Natural killer cell (primary cell): ENCODE results near the gene FBXO42. TPM values are rescaled to one million over a fixed set of nuclear protein-coding genes. Genes with fewer than 3 reads are reported as not detected.

Experiments
- ATAC-seq, 3 donors: fragments of 150-1000 bp in 2 of 3; fragments of 200-7000 bp in 1 of 3; cut with Tn5 transposase; 1 replicate in 1 of 3; 2 replicates in 2 of 3; pipeline ENCODE4 v1.10.0; 2021; ENCODE audit warnings: mild to moderate bottlenecking in 2 of 3, moderate library complexity in 2 of 3
- DNase-seq, 2 donors: peaks; one replicate each; pipeline versions ENCODE4 v3.0.0 to v3.0.0-alpha.2; 2013 to 2021; ENCODE audit warnings: mixed read lengths in 1 of 2
- H3K27ac ChIP-seq: one replicate; pipeline ENCODE4 v1.5.1; 2013; ENCODE audit warnings: mild to moderate bottlenecking, low read length
- H3K27me3 ChIP-seq: one replicate; pipeline ENCODE4 v1.6.1; 2013; ENCODE audit warnings: low read length; ENCODE audit not compliant: control insufficient read depth, insufficient read depth
- H3K36me3 ChIP-seq: one replicate; pipeline ENCODE4 v1.6.1; 2013; ENCODE audit warnings: low read length; ENCODE audit not compliant: control insufficient read depth, insufficient read depth
- H3K4me1 ChIP-seq: one replicate; pipeline ENCODE4 v1.6.1; 2013; ENCODE audit warnings: low read length; ENCODE audit not compliant: control insufficient read depth, insufficient read depth
- H3K4me3 ChIP-seq: one replicate; pipeline ENCODE4 v1.5.1; 2013; ENCODE audit warnings: low read length
- H3K9me3 ChIP-seq: one replicate; pipeline ENCODE4 v1.6.1; 2013; ENCODE audit warnings: low read length; ENCODE audit not compliant: control insufficient read depth, insufficient read depth
- H3K27ac Mint-ChIP-seq, 2 donors: one replicate each; pipeline ENCODE4 v1.8.0; 2022; ENCODE audit warnings: mild to moderate bottlenecking in 2 of 2, mixed read lengths in 2 of 2, moderate library complexity in 1 of 2
- H3K27me3 Mint-ChIP-seq, 2 donors: one replicate each; pipeline ENCODE4 v1.8.0; 2022; ENCODE audit warnings: low read depth in 2 of 2, mixed read lengths in 2 of 2
- H3K36me3 Mint-ChIP-seq: one replicate; pipeline ENCODE4 v1.8.0; 2022; ENCODE audit warnings: mixed read lengths
- H3K4me1 Mint-ChIP-seq, 2 donors: one replicate each; pipeline ENCODE4 v1.8.0; 2022; ENCODE audit warnings: mixed read lengths in 2 of 2
- H3K4me3 Mint-ChIP-seq: one replicate; pipeline ENCODE4 v1.8.0; 2022; ENCODE audit warnings: mild to moderate bottlenecking, moderate library complexity, mixed read lengths
- H3K9me3 Mint-ChIP-seq, 2 donors: one replicate each; pipeline ENCODE4 v1.8.0; 2022; ENCODE audit warnings: mixed read lengths in 2 of 2
- whole genome bisulfite sequencing: methylation state at CpG from one replicate; pipeline ENCODE4 v1.1.7; 2013; ENCODE audit warnings: missing lambda C conversion rate; ENCODE audit not compliant: insufficient coverage; 5-methylcytosine and 5-hydroxymethylcytosine counted together
- intact Hi-C: fragments of 100-400 bp; cut with micrococcal nuclease; formaldehyde crosslinking; loops from one replicate; pipeline ENCODE4 v1.14.2; 2022
- total RNA-seq, 4 donors: library from RNA; stranded (reverse); fragments of 120-200 nt in 1 of 4; gene quantifications; one replicate each; pipeline versions ENCODE4 v1.2.3 to v1.2.4, GENCODE V29; 2013 to 2022
- TF ChIP-seq, protein P1 (sequence below): fragments of 200-600 bp; IDR thresholded peaks from one replicate; pipeline ENCODE4 v1.8.0; 2022; ENCODE audit warnings: antibody characterized with exemption

FBXO42 gene
- total RNA-seq, 3 donors from 2014 or later (not counting 1 experiment from before 2014, with no cell fraction given), result 19.5 to 24.5 (median 24.1) TPM

- Mint-ChIP-seq H3K27me3 (no peaks in the 10 kb centered on the region), H3K27ac (peak overlapping the region in 1 of 2 donors; percentile 53), H3K36me3 (no peaks in the 10 kb centered on the region), H3K4me3 (no peak overlapping the region), H3K9me3 (no peaks in the 10 kb centered on the region), H3K4me1 (peaks cover 0 to 30% of the 10 kb centered on the region in 2 donors)
- ATAC-seq (no peak), DNase-seq (no peak)
- H3K27me3 ChIP-seq, result no peaks in the 10 kb centered on the region
- TF ChIP-seq, protein P1, sequence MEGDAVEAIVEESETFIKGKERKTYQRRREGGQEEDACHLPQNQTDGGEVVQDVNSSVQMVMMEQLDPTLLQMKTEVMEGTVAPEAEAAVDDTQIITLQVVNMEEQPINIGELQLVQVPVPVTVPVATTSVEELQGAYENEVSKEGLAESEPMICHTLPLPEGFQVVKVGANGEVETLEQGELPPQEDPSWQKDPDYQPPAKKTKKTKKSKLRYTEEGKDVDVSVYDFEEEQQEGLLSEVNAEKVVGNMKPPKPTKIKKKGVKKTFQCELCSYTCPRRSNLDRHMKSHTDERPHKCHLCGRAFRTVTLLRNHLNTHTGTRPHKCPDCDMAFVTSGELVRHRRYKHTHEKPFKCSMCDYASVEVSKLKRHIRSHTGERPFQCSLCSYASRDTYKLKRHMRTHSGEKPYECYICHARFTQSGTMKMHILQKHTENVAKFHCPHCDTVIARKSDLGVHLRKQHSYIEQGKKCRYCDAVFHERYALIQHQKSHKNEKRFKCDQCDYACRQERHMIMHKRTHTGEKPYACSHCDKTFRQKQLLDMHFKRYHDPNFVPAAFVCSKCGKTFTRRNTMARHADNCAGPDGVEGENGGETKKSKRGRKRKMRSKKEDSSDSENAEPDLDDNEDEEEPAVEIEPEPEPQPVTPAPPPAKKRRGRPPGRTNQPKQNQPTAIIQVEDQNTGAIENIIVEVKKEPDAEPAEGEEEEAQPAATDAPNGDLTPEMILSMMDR, result no peak
- intact Hi-C loops, result no loop called here
- H3K9me3 ChIP-seq, result no peaks in the 10 kb centered on the region
- no peak overlapping the region for H3K27ac ChIP-seq
- H3K4me1 ChIP-seq, result no peaks in the 10 kb centered on the region
- WGBS, result 93% methylated on average over 4 of the region's 4 CpGs
- no peak overlapping the region for H3K4me3 ChIP-seq
- H3K36me3 ChIP-seq, result peaks cover 11% of the 10 kb centered on the region
Observed at GRCh38 chr1:16199700-16200099, 152.6 kb downstream of the FBXO42 start.

GRCh38 chr1:16199157-16199501 lies 153.2 kb downstream of the FBXO42 start:
- TF ChIP-seq, protein P1, result no peak
- DNase-seq (no peak), ATAC-seq (no peak)
- no peaks in the 10 kb centered on the region for H3K9me3 Mint-ChIP-seq
- H3K9me3 ChIP-seq, result no peaks in the 10 kb centered on the region
- intact Hi-C loops, result no loop called here
- H3K27ac ChIP-seq, result no peak overlapping the region
- H3K36me3 Mint-ChIP-seq, result no peaks in the 10 kb centered on the region
- H3K27ac Mint-ChIP-seq, result peak overlapping the region in 1 of 2 donors; percentile 53
- no peaks in the 10 kb centered on the region for H3K4me1 ChIP-seq
- H3K27me3 ChIP-seq, result no peaks in the 10 kb centered on the region
- H3K36me3 ChIP-seq, result peaks cover 9% of the 10 kb centered on the region
- no peaks in the 10 kb centered on the region for H3K27me3 Mint-ChIP-seq
- no peak overlapping the region for H3K4me3 ChIP-seq
- H3K4me1 Mint-ChIP-seq, result peaks cover 0 to 24% of the 10 kb centered on the region in 2 donors
- H3K4me3 Mint-ChIP-seq, result no peak overlapping the region
- WGBS, result 36% methylated on average over 1 of the region's 1 CpG

DNA sequence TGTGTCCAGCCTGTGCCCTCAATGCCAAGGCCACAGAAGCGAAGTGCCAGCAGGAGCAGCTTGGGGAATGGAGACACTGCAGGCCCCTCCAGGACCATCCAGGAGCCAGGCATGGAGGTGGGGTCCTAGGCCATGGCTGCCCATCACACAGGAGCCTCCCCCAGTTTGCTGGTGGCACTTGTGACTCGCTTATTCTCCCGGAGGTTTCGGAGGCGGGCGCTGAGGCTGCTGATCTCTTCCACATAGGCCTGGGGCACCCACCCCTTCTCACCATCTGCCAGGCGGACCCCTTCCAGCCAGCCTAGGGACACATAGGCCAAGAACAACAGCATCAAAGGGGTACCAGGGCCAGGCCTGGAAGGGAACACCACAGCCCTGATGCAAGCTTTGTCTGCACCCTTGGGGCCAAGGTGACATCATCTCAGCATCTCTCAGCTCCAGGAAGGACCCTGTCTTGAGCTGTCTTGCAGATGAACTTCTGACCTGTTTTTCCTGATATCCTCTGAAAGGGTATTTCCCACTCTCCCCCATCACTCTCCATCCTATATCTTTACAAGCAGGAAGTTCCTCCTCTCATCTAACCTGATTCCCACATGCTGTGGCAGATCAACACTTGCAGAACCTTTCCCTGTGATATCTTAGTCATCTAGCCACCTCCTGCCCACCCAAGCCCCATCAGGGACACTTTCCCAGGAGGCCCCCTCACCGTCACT lies 153.7 kb downstream of the FBXO42 start:
- Histone ChIP-seq H3K9me3 (no peaks in the 10 kb centered on the region), H3K27ac (no peak overlapping the region), H3K27me3 (no peaks in the 10 kb centered on the region), H3K4me1 (no peaks in the 10 kb centered on the region), H3K36me3 (peaks cover 9% of the 10 kb centered on the region), H3K4me3 (no peak overlapping the region)
- no peak overlapping the region for H3K4me3 Mint-ChIP-seq
- no peak for DNase-seq
- no peaks in the 10 kb centered on the region for H3K27me3 Mint-ChIP-seq
- 95% methylated on average over 8 of the region's 8 CpGs for WGBS
- peaks cover 0 to 20% of the 10 kb centered on the region in 2 donors for H3K4me1 Mint-ChIP-seq
- H3K27ac Mint-ChIP-seq, result peak overlapping the region in 1 of 2 donors; percentile 53
- no peaks in the 10 kb centered on the region for H3K36me3 Mint-ChIP-seq
- no peaks in the 10 kb centered on the region for H3K9me3 Mint-ChIP-seq
- TF ChIP-seq, protein P1, result no peak
- intact Hi-C loops, result no loop called here
- ATAC-seq, result no peak

DNA sequence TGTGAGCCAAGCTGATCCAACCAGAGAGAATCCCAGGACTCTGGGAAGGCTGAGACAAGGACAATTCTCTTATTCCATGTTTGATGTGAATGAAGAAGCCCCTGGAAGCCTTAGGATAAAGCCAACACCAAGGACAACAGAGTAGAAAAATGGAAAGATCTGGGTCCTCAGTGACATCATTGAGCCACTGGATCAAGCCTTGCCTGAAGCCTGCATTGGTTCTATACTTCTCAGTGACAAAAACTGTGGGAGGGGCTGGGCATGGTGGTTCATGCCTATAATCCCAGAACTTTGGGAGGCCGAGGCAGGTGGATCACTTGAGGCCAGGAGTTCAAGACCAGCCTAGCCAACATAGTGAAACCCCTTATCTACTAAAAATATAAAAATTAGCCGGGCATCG lies 155.4 kb downstream of the FBXO42 start:
- H3K4me3 ChIP-seq, result no peak overlapping the region
- H3K27ac Mint-ChIP-seq, result peak overlapping the region in 1 of 2 donors; percentile 27
- H3K27me3 ChIP-seq, result no peaks in the 10 kb centered on the region
- H3K27me3 Mint-ChIP-seq, result no peaks in the 10 kb centered on the region
- ATAC-seq (no peak), DNase-seq (no peak)
- H3K36me3 Mint-ChIP-seq, result no peaks in the 10 kb centered on the region
- WGBS, result 58% methylated on average over 3 of the region's 3 CpGs
- TF ChIP-seq, protein P1, result no peak
- H3K9me3 ChIP-seq, result no peaks in the 10 kb centered on the region
- H3K4me3 Mint-ChIP-seq, result no peak overlapping the region
- peaks cover 0 to 14% of the 10 kb centered on the region in 2 donors for H3K4me1 Mint-ChIP-seq
- H3K27ac ChIP-seq, result no peak overlapping the region
- no peaks in the 10 kb centered on the region for H3K9me3 Mint-ChIP-seq
- no peaks in the 10 kb centered on the region for H3K4me1 ChIP-seq
- intact Hi-C loops, result no loop called here
- peaks cover 7% of the 10 kb centered on the region for H3K36me3 ChIP-seq
